Ectodermal cell (in vitro differentiated cells): Measurements from ENCODE around the gene TGM2.

Source experiments
- H3K27ac ChIP-seq: 2 replicates; pipeline ENCODE4 v1.7.0; 2013; ENCODE audit warnings: mild to moderate bottlenecking, low read depth, low read length; ENCODE audit not compliant: insufficient read depth, poor library complexity, severe bottlenecking
- H3K27me3 ChIP-seq: 2 replicates; pipeline ENCODE4 v1.7.0; 2013; ENCODE audit warnings: mild to moderate bottlenecking, low read length; ENCODE audit not compliant: insufficient read depth, control insufficient read depth, poor library complexity, severe bottlenecking
- H3K36me3 ChIP-seq: one replicate; pipeline ENCODE4 v1.7.0; 2013; ENCODE audit warnings: low read length; ENCODE audit not compliant: control insufficient read depth, insufficient read depth
- H3K4me1 ChIP-seq: one replicate; pipeline ENCODE4 v1.7.0; 2013; ENCODE audit warnings: low read length; ENCODE audit not compliant: control insufficient read depth, insufficient read depth
- H3K4me3 ChIP-seq: 2 replicates; pipeline ENCODE4 v1.7.0; 2013; ENCODE audit warnings: low read depth, low read length, control low read depth; ENCODE audit not compliant: insufficient read depth
- H3K9me3 ChIP-seq: 2 replicates; pipeline ENCODE4 v1.7.0; 2013; ENCODE audit warnings: mild to moderate bottlenecking, low read length, moderate library complexity; ENCODE audit not compliant: control insufficient read depth
- WGBS, 2 experiments: methylation state at CpG; one replicate each; pipeline ENCODE4 v1.1.7; 2013; ENCODE audit warnings: missing lambda C conversion rate in 2 of 2; 5-methylcytosine and 5-hydroxymethylcytosine counted together

The TGM2 gene

DNA sequence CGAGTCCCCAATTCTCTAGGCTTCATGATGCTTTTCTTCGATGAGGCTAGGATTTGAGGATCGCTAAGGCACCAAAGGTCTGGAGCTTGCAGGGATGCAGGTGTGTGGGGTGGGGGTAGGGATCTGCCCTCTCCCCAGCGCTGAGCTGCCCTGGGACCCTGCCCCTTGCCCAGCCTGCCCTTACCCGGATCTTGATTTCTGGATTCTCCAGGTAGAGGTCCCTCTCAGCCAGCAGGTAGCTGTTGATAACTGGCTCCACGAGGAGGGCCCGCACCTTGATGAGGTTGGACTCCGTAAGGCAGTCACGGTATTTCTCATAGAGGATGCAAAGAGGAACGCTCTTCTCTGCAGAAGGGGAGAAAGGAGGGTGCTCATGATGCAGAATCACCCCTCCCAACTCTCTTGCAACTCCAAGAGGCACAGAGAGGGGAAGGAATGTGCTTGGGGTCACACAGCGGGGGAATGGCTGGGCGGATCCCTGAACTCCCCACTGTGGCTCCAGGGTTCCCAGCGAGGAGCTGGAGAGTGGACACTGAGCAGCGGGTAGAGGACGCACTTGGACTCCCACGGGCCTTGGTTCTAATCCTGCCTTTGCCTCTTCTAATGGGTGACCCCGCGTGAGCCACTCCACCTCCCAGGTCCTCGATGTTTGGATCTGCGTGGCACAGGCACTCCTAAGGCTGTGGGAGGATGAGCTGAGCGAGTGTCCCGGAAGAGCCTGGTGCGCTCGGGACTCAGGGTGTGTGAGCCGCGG, 32.7 kb downstream of the TGM2 start:
- WGBS, 2 experiments, result 91 to 92% methylated on average over 26 of the region's 26 CpGs
- Histone ChIP-seq H3K27me3 (no peaks in the 10 kb centered on the region), H3K9me3 (no peaks in the 10 kb centered on the region), H3K27ac (no peak overlapping the region), H3K4me3 (no peak overlapping the region), H3K4me1 (no peaks in the 10 kb centered on the region), H3K36me3 (no peaks in the 10 kb centered on the region)

- Histone ChIP-seq H3K36me3 (no peaks in the 10 kb centered on the region), H3K4me1 (no peaks in the 10 kb centered on the region), H3K4me3 (no peak overlapping the region), H3K27me3 (no peaks in the 10 kb centered on the region), H3K9me3 (no peaks in the 10 kb centered on the region), H3K27ac (no peak overlapping the region)
- WGBS, 2 experiments, result 89 to 94% methylated on average over 3 of the region's 3 CpGs
Observed at GRCh38 chr20:38131588-38132121, 33.4 kb downstream of the TGM2 start.

DNA sequence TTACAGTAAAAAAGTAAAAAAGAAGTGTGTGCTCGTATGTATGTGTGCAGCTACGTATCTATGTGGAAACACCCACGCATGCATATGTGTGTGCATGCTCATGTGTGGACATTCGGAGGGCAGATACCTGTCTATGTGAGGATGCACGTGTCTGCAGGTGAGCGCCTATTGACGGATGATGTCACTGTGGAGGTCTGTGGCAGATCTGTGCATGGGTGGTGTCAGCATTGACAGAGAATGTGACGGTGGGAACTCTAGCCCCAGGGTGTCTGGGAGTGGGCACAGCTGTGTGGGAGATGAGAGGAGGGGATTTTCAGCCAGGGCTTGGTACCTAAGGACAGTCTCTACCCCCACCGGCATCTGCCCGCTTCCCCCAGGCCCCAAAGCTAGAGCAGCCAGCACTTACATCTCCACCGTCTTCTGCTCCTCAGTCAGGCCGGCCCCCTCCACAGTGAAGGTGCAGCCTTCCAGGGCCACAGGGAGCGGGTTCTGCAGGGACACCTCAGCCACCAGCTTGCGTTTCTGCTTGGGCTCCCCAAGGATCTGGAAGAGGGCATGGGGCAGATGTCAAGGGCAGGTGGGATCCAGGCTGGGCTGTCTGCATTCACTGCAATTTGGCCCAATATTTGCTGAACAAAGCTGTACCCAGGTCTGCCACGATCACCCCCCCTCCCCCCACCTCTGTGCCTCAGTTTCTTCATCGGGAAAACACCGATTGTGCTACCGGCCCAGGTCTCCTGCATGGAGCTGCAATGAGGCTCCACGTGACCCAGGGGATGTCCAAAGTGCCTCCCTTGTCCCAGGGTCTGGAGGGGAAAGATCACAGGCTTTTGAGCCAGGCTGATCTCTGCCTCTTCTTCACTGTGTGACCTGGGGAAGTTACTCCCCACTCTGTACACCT, 34.1 kb downstream of the TGM2 start:
- H3K4me1 ChIP-seq, result no peaks in the 10 kb centered on the region
- H3K27ac ChIP-seq, result no peak overlapping the region
- H3K9me3 ChIP-seq, result no peaks in the 10 kb centered on the region
- H3K36me3 ChIP-seq, result no peaks in the 10 kb centered on the region
- WGBS, 2 experiments, result 92 to 93% methylated on average over 19 of the region's 19 CpGs
- no peaks in the 10 kb centered on the region for H3K27me3 ChIP-seq
- no peak overlapping the region for H3K4me3 ChIP-seq

DNA sequence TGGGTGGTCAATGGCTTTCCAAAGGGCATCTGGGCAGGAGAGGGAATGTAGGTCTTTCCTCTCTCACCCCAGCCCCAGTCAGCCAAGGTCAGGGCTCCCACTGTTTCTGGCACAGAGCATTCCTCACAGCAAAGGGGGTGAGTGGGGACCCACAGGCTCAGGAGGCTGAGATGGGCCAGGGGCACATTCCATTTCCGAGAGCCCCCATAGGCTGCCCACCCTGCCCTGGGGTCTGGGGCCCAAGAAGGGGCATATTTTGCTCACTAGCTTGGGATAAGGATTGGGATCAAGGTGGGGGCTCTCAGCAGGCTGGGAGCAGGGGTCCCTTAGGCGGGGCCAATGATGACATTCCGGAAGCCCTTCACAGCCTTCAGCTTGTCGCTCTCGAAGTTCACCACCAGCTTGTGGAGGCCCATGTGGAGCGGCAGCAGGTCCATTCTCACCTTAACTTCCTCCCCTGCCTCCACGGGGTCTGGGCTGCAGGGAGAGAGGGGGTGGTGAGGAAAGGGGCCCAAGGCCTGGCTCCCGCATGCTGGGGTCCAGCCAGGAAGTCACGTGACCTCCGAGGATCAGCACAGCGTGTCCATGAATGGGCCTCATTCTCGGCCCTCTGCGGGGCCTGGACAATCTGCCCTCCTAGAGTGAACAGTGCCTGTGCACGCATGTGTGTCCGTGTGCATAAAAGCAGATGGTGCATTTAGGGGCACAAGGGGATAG, 35.0 kb downstream of the TGM2 start:
- H3K27me3 ChIP-seq, result no peaks in the 10 kb centered on the region
- H3K4me1 ChIP-seq, result no peaks in the 10 kb centered on the region
- H3K9me3 ChIP-seq, result no peaks in the 10 kb centered on the region
- H3K27ac ChIP-seq, result no peak overlapping the region
- no peak overlapping the region for H3K4me3 ChIP-seq
- WGBS, 2 experiments, result 92 to 94% methylated on average over 15 of the region's 15 CpGs
- no peaks in the 10 kb centered on the region for H3K36me3 ChIP-seq

GRCh38 chr20:38129248-38129865, 35.7 kb downstream of the TGM2 start:
- H3K27me3 ChIP-seq, result no peaks in the 10 kb centered on the region
- no peak overlapping the region for H3K27ac ChIP-seq
- H3K36me3 ChIP-seq, result no peaks in the 10 kb centered on the region
- 88 to 92% methylated on average over 6 of the region's 6 CpGs for WGBS, 2 experiments
- no peak overlapping the region for H3K4me3 ChIP-seq
- H3K9me3 ChIP-seq, result no peaks in the 10 kb centered on the region
- H3K4me1 ChIP-seq, result no peaks in the 10 kb centered on the region

GRCh38 chr20:38128691-38129090, 36.4 kb downstream of the TGM2 start:
- 88 to 90% methylated on average over 2 of the region's 2 CpGs for WGBS, 2 experiments

GRCh38 chr20:38127920-38128528, 37.0 kb downstream of the TGM2 start:
- H3K36me3 ChIP-seq, result no peaks in the 10 kb centered on the region
- 90 to 95% methylated on average over 8 of the region's 9 CpGs for WGBS, 2 experiments
- H3K27ac ChIP-seq, result no peak overlapping the region
- H3K27me3 ChIP-seq, result no peaks in the 10 kb centered on the region
- no peak overlapping the region for H3K4me3 ChIP-seq
- no peaks in the 10 kb centered on the region for H3K4me1 ChIP-seq
- no peaks in the 10 kb centered on the region for H3K9me3 ChIP-seq

More at GRCh38 chr20:38128691-38129090, 36.4 kb downstream of the TGM2 start:
- no peaks in the 10 kb centered on the region for H3K27me3 ChIP-seq
- no peaks in the 10 kb centered on the region for H3K4me1 ChIP-seq
- no peaks in the 10 kb centered on the region for H3K9me3 ChIP-seq
- no peak overlapping the region for H3K4me3 ChIP-seq
- no peaks in the 10 kb centered on the region for H3K36me3 ChIP-seq
- no peak overlapping the region for H3K27ac ChIP-seq

- no peaks in the 10 kb centered on the region for H3K27me3 ChIP-seq
- H3K4me1 ChIP-seq, result no peaks in the 10 kb centered on the region
- H3K27ac ChIP-seq, result no peak overlapping the region
- no peak overlapping the region for H3K4me3 ChIP-seq
- 93 to 94% methylated on average over 11 to 12 of the region's 12 CpGs for WGBS, 2 experiments
- no peaks in the 10 kb centered on the region for H3K36me3 ChIP-seq
- no peaks in the 10 kb centered on the region for H3K9me3 ChIP-seq
Observed at GRCh38 chr20:38126932-38127621, 38.0 kb downstream of the TGM2 start.
